Aorta (tissue), 5 donors: ENCODE measurements around the gene ZNF169. TPM values are rescaled to one million over a fixed set of nuclear protein-coding genes. Genes with fewer than 3 reads are reported as not detected.
"Not testable (repeated sequence)": the region's sequence is repeated elsewhere in the genome, so short reads cannot be mapped to it uniquely, and the experiment has no call there.

Source experiments
- ATAC-seq: fragments of 200-7000 bp; cut with Tn5 transposase; one replicate; pipeline ENCODE4 v1.9.1; 2022; ENCODE audit warnings: moderate library complexity; ENCODE audit not compliant: low FRiP score
- DNase-seq, 2 donors: peaks; one replicate each; pipeline ENCODE4 v3.0.0-alpha.2; 2020
- H3K27ac ChIP-seq, 2 donors: one replicate each; pipeline ENCODE4 v1.5.1; 2013; ENCODE audit warnings: low read length in 2 of 2, mild to moderate bottlenecking in 2 of 2, moderate library complexity in 2 of 2, control low read depth in 1 of 2, inconsistent platforms in 1 of 2, low read depth in 1 of 2
- H3K27me3 ChIP-seq, 2 donors: one replicate each; pipeline ENCODE4 v1.6.1; 2013; ENCODE audit warnings: control low read depth in 1 of 2, low read length in 1 of 2, mild to moderate bottlenecking in 1 of 2, moderate library complexity in 1 of 2; ENCODE audit not compliant: insufficient read depth in 2 of 2, control insufficient read depth in 1 of 2
- H3K36me3 ChIP-seq, 2 donors: one replicate each; pipeline ENCODE4 v1.6.1; 2013; ENCODE audit warnings: control low read depth in 1 of 2, low read length in 1 of 2, mild to moderate bottlenecking in 1 of 2; ENCODE audit not compliant: insufficient read depth in 2 of 2, control insufficient read depth in 1 of 2
- H3K4me1 ChIP-seq, 2 donors: one replicate each; pipeline ENCODE4 v1.6.1; 2013; ENCODE audit warnings: low read length in 2 of 2, control low read depth in 1 of 2, mild to moderate bottlenecking in 1 of 2, moderate library complexity in 1 of 2; ENCODE audit not compliant: insufficient read depth in 2 of 2, control insufficient read depth in 1 of 2
- H3K4me3 ChIP-seq, 2 donors: one replicate each; pipeline ENCODE4 v1.5.1; 2013; ENCODE audit warnings: low read length in 2 of 2, control low read depth in 1 of 2, mild to moderate bottlenecking in 1 of 2
- H3K9me3 ChIP-seq: one replicate; pipeline ENCODE4 v1.6.1; 2013; ENCODE audit warnings: mild to moderate bottlenecking, low read length; ENCODE audit not compliant: control insufficient read depth
- WGBS, 2 donors: extraction: QIAGEN DNeasy Blood & Tissue Kit; methylation state at CpG; one replicate each; pipeline ENCODE4 v1.1.7; 2013; 5-methylcytosine and 5-hydroxymethylcytosine counted together
- intact Hi-C, 2 donors: fragments of 100-400 bp; cut with DNase I; formaldehyde crosslinking; loops; one replicate each; pipeline versions ENCODE4 v1.14.2 to v1.15.0; 2022
- polyA plus RNA-seq, 2 donors: library from polyadenylated mRNA; stranded (reverse); fragments of 200-250 nt; gene quantifications; one replicate each; pipeline ENCODE4 v1.2.3, GENCODE V29; 2013
- total RNA-seq, 2 donors: library from RNA; stranded (reverse); fragmentation: NEBNext Ultra II Directional; extraction: Animal tissue kit (Norgen Biotek cat#: 25700); gene quantifications; one replicate each; pipeline ENCODE4 v1.2.1, GENCODE V29; 2021
- donor health status: healthy with polysubstance abuse.
- donor health status: Bipolar disorder and iron deficiency.
- donor health status: DM: no; HTN: no; CAD: no.
- donor health status: DM: no; HTN: no; CAD: no.
- donor health status: DM: yes; HTN: yes; CAD: no.

ZNF169 gene
- total and polyA plus RNA-seq, 4 donors = 1.1 to 13.4 (median 6.7) TPM

- H3K4me3 ChIP-seq, H3K9me3 ChIP-seq, H3K27ac ChIP-seq, H3K27me3 ChIP-seq, ATAC-seq, DNase-seq, H3K36me3 ChIP-seq, intact Hi-C loops, H3K4me1 ChIP-seq: not testable (repeated sequence)
- WGBS, 2 donors = 77 to 83% methylated on average over 13 to 15 of the region's 16 CpGs
Observed at GRCh38 chr9:94325583-94325982, 66.5 kb downstream of the ZNF169 start.

- DNase-seq, H3K27ac ChIP-seq, intact Hi-C loops, H3K9me3 ChIP-seq, ATAC-seq, H3K36me3 ChIP-seq, H3K4me3 ChIP-seq, H3K4me1 ChIP-seq, H3K27me3 ChIP-seq: not testable (repeated sequence)
- 71 to 89% methylated on average over 1 to 2 of the region's 5 CpGs for WGBS, 2 donors
Observed at GRCh38 chr9:94328544-94328943, 69.4 kb downstream of the ZNF169 start, which contains the start of gene NUTM2F. NUTM2F (minus strand) TSS chr9:94328644; CDS start chr9:94328623, 21 bp downstream.

GRCh38 chr9:94336445-94336844 lies 77.3 kb downstream of the ZNF169 start:
- H3K27ac ChIP-seq, ATAC-seq, H3K27me3 ChIP-seq, H3K4me3 ChIP-seq, H3K4me1 ChIP-seq, DNase-seq, intact Hi-C loops, H3K9me3 ChIP-seq, H3K36me3 ChIP-seq: not testable (repeated sequence)
- 47 to 63% methylated on average over 3 to 4 of the region's 4 CpGs for WGBS, 2 donors

- DNase-seq, H3K27ac ChIP-seq, H3K4me3 ChIP-seq, H3K36me3 ChIP-seq, H3K4me1 ChIP-seq, H3K9me3 ChIP-seq, ATAC-seq, H3K27me3 ChIP-seq, intact Hi-C loops: not testable (repeated sequence)
- WGBS, 2 donors = 48 to 51% methylated on average over 7 of the region's 7 CpGs
Observed at GRCh38 chr9:94338723-94339122, 79.6 kb downstream of the ZNF169 start.

DNA sequence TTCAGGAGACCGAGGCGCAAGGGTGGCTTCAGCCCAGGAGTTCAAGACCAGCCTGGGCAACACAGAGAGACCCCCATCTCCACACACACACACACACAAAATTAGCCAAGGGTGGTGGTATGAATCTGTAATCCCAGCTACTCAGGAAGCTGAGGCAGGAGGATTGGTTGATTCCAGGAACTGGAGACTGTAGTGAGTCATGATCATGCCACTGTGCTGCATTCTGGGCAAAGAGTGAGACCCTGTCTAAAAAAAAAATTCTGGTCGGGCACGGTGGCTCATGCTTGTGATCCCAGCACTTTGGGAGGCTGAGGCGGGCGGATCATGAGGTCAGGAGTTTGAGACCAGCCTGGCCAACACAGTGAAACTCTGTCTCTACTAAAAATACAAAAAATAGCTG lies 80.6 kb downstream of the ZNF169 start:
- H3K36me3 ChIP-seq, DNase-seq, intact Hi-C loops, H3K27me3 ChIP-seq, H3K4me1 ChIP-seq, H3K27ac ChIP-seq, ATAC-seq, H3K9me3 ChIP-seq, H3K4me3 ChIP-seq: not testable (repeated sequence)
- WGBS, 2 donors = 88 to 92% methylated on average over 6 of the region's 6 CpGs

- ATAC-seq, intact Hi-C loops: not testable (repeated sequence)
- 67 to 96% methylated on average over 5 of the region's 6 CpGs for WGBS, 2 donors
Observed at GRCh38 chr9:94340750-94341149, 81.7 kb downstream of the ZNF169 start.

GRCh38 chr9:94341703-94342102 lies 82.6 kb downstream of the ZNF169 start:
- ATAC-seq, intact Hi-C loops, H3K9me3 ChIP-seq, H3K4me3 ChIP-seq, H3K27me3 ChIP-seq, H3K27ac ChIP-seq, H3K4me1 ChIP-seq, H3K36me3 ChIP-seq, DNase-seq: not testable (repeated sequence)
- WGBS, 2 donors = 85 to 96% methylated on average over 2 of the region's 2 CpGs

More at GRCh38 chr9:94340750-94341149, 81.7 kb downstream of the ZNF169 start:
- not testable (repeated sequence) for DNase-seq, H3K9me3 ChIP-seq, H3K4me3 ChIP-seq, H3K36me3 ChIP-seq, H3K27ac ChIP-seq, H3K4me1 ChIP-seq, H3K27me3 ChIP-seq

DNA sequence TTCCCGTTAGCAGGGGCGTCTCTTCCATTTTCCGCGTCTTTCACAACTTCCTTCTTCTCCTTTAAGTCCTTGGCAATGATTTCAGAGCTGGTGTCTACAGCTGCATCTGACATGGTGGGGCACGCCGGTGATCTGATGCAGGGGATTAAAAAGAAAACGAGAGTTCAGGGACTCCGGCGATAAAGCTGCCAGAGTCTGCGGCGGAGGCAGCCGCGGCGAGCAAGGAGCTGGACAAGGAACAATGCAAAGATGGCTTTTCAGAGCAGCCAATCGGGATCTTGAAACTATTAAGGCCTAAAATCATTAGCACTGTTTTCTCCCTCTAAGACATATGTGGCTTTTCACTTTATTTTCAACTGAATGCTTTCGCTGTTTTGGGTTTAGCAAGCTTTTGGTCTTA lies 88.4 kb downstream of the ZNF169 start:
- H3K9me3 ChIP-seq, ATAC-seq, H3K27me3 ChIP-seq, H3K4me1 ChIP-seq, H3K27ac ChIP-seq, DNase-seq, H3K4me3 ChIP-seq, H3K36me3 ChIP-seq, intact Hi-C loops: not testable (repeated sequence)
- 95% methylated on average over 13 to 16 of the region's 16 CpGs for WGBS, 2 donors

GRCh38 chr9:94348754-94349153 lies 89.7 kb downstream of the ZNF169 start:
- H3K4me1 ChIP-seq, ATAC-seq, intact Hi-C loops, H3K4me3 ChIP-seq, H3K27ac ChIP-seq, H3K9me3 ChIP-seq, DNase-seq, H3K36me3 ChIP-seq, H3K27me3 ChIP-seq: not testable (repeated sequence)
- no CpG with 5 or more reads among the region's 3 CpGs for WGBS, 2 donors
